Activated CD4-positive, alpha-beta memory T cell treated with anti-CD3 and anti-CD28 coated beads for 36 hours (primary cell): Measurements from ENCODE around the gene PVR. TPM values are rescaled to one million over a fixed set of nuclear protein-coding genes. Genes with fewer than 3 reads are reported as not detected.

Experiments used
- CTCF ChIA-PET: fragments of 350-600 bp; sonication (Branson Sonifier 250); formaldehyde crosslinking; loops from one replicate; lab custom pipeline; 2021; ENCODE audit warnings: antibody characterized with exemption, inconsistent platforms; lab: Charles Lee
- POLR2A ChIA-PET: fragments of 350-600 bp; sonication (Branson Sonifier 250); formaldehyde crosslinking; loops from one replicate; lab custom pipeline; 2021; ENCODE audit warnings: antibody characterized with exemption; lab: Charles Lee
- DNase-seq: peaks from one replicate; pipeline ENCODE4 v3.0.0-alpha.2; 2020
- H3K27ac Mint-ChIP-seq: one replicate; pipeline ENCODE4 v1.8.0; 2021; ENCODE audit warnings: mixed read lengths
- H3K27me3 Mint-ChIP-seq: one replicate; pipeline ENCODE4 v1.8.0; 2021; ENCODE audit warnings: mixed read lengths
- H3K36me3 Mint-ChIP-seq: one replicate; pipeline ENCODE4 v1.8.0; 2021; ENCODE audit warnings: mixed read lengths
- H3K4me1 Mint-ChIP-seq: one replicate; pipeline ENCODE4 v1.8.0; 2021; ENCODE audit warnings: low read depth, mixed read lengths
- H3K4me3 Mint-ChIP-seq: one replicate; pipeline ENCODE4 v1.8.0; 2021; ENCODE audit warnings: mild to moderate bottlenecking, mixed read lengths
- H3K9me3 Mint-ChIP-seq: one replicate; pipeline ENCODE4 v1.8.0; 2021; ENCODE audit warnings: mixed read lengths
- intact Hi-C: fragments of 100-400 bp; cut with micrococcal nuclease; formaldehyde crosslinking; loops from one replicate; pipeline ENCODE4 v1.15.1; 2023
- total RNA-seq, 2 experiments: library from RNA; stranded (reverse); gene quantifications; one replicate each; pipeline ENCODE4 v1.2.3, GENCODE V29; 2021

Gene PVR
- total RNA-seq, 2 experiments from 2014 or later = 6.5 to 7.4 TPM

DNA sequence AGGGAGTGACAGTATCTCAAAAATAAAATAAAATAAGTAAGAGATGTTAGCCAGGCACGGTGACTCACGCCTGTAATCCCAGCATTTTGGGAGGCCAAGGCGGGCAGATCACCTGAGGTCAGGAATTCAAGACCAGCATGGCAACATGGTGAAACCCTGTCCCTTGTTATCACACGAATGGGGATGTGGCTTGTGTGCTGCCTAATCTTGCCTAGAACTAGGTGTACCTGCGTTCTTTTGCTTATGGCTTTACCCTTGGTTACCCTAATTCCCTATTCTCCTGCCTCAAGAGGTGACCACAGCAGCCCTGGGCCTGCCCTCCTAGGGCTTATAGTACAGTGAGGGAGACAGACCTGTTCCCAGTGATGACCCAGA is 6.3 kb upstream of the PVR start:
- Mint-ChIP-seq H3K27me3 (peaks cover 19% of the 10 kb centered on the region), H3K27ac (no peak overlapping the region), H3K36me3 (no peaks in the 10 kb centered on the region), H3K9me3 (no peaks in the 10 kb centered on the region), H3K4me3 (no peak overlapping the region), H3K4me1 (no peaks in the 10 kb centered on the region)
- ChIA-PET CTCF (interaction anchor here (0.5 kb wide), 1 partner anchor 54 kb away, joined by 3 read pairs; no protein-coding TSS in a partner anchor), POLR2A (no interaction called here)
- DNase-seq = no peak
- intact Hi-C loops = no loop called here

GRCh38 chr19:44640518-44640917 is 3.2 kb upstream of the PVR start:
- Mint-ChIP-seq H3K27ac (no peak overlapping the region), H3K4me1 (no peaks in the 10 kb centered on the region), H3K27me3 (peaks cover 25% of the 10 kb centered on the region), H3K9me3 (no peaks in the 10 kb centered on the region), H3K36me3 (no peaks in the 10 kb centered on the region), H3K4me3 (no peak overlapping the region)
- ChIA-PET POLR2A (no interaction called here), CTCF (interaction anchor here (1.6 kb wide), 1 partner anchor 16 kb away, joined by 5 read pairs; no protein-coding TSS in a partner anchor)
- DNase-seq = no peak
- intact Hi-C loops = no loop called here

DNA sequence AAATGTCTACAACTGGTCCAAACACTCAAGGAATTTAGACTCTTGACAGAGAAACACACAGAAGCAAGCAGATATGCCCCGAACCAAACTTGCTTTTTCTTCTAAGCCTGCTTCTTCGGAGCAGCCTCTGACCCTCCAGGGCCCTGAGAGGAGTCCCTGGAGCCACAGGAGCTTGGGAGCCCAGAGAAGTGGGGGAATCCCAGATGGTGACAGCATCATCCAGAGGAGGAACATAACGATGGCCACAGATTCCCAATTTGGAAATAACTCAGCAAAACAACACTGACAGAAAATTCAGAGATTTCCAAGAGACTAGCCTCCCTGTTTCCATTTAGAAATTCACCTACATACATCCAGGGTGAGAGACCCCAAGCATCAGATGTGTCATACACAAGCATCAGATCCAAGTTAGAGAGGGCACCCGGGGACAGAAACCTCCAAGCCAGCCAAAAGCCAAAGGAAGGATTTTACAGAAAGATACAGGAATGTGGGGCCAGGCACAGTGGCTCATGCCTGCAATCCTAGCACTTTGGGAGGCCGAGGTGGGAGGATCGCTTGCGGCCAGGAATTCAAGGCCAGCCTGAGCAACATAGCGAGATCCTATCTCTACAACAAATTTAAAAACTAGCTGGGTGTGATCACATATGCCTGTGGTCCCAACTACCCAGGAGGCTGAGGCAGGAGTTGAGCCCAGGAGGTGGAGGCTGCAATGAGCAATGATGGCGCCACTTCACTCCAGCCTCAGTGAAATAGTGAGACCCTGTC is 2.0 kb upstream of the PVR start:
- H3K4me3 Mint-ChIP-seq = no peak overlapping the region
- ChIA-PET CTCF (no interaction called here), POLR2A (no interaction called here)
- H3K9me3 Mint-ChIP-seq = no peaks in the 10 kb centered on the region
- peaks cover 27% of the 10 kb centered on the region for H3K27me3 Mint-ChIP-seq
- no peak overlapping the region for H3K27ac Mint-ChIP-seq
- no peak for DNase-seq
- H3K4me1 Mint-ChIP-seq = no peaks in the 10 kb centered on the region
- intact Hi-C loops = no loop called here
- H3K36me3 Mint-ChIP-seq = no peaks in the 10 kb centered on the region

GRCh38 chr19:44642377-44642776 is 1.3 kb upstream of the PVR start:
- intact Hi-C loops = no loop called here
- Mint-ChIP-seq H3K27me3 (peaks cover 27% of the 10 kb centered on the region), H3K27ac (no peak overlapping the region), H3K4me1 (no peaks in the 10 kb centered on the region), H3K4me3 (no peak overlapping the region), H3K9me3 (no peaks in the 10 kb centered on the region), H3K36me3 (no peaks in the 10 kb centered on the region)
- DNase-seq = no peak
- ChIA-PET POLR2A (no interaction called here), CTCF (no interaction called here)

GRCh38 chr19:44644402-44645016 is 799 bp downstream of the PVR start:
- peak; percentile 35 for DNase-seq
- no peaks in the 10 kb centered on the region for H3K9me3 Mint-ChIP-seq
- no peaks in the 10 kb centered on the region for H3K4me1 Mint-ChIP-seq
- H3K4me3 Mint-ChIP-seq = peak overlapping the region; percentile 82
- H3K27me3 Mint-ChIP-seq = peaks cover 27% of the 10 kb centered on the region
- ChIA-PET POLR2A (interaction anchor here (0.7 kb wide), 1 partner anchor 44 kb away, joined by 3 read pairs; no protein-coding TSS in a partner anchor), CTCF (interaction anchor here (1.6 kb wide), 1 partner anchor 10 kb away, joined by 5 read pairs; no protein-coding TSS in a partner anchor)
- no peaks in the 10 kb centered on the region for H3K36me3 Mint-ChIP-seq
- intact Hi-C loops = no loop called here
- no peak overlapping the region for H3K27ac Mint-ChIP-seq

DNA sequence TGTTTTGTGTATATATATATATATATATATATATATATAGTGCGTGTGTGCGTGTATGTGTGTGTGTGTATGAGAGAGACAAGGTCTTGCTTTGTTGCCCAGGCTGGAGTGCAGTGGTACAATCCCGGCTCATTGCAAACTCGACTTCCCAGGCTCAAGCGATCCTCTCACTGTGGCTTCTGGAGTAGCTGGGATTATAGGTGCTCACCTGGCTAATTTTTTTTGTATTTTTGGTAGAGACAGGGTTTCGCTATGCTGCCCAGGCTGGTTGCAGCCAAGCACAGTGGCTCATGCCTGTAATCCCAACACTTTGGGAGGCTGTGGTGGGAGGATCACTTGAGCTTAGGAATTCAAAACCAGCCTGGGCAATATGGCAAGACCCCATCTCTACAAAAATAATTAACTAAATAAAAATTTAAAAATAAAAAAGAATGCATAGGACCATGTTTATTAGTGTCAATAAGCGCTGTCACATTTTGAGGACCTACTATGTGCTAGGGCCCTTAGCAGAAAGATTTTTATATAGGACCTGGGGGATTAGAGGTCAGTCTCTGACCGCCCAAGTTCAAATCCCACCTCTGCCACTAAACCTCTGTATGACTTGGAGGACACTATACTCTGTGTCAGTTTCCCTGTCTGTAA is 1.8 kb downstream of the PVR start:
- H3K36me3 Mint-ChIP-seq = no peaks in the 10 kb centered on the region
- no peak overlapping the region for H3K27ac Mint-ChIP-seq
- H3K27me3 Mint-ChIP-seq = peaks cover 27% of the 10 kb centered on the region
- H3K4me1 Mint-ChIP-seq = no peaks in the 10 kb centered on the region
- no peak overlapping the region for H3K4me3 Mint-ChIP-seq
- ChIA-PET CTCF (interaction anchor here (1.2 kb wide), 1 partner anchor 12 kb away, joined by 3 read pairs; no protein-coding TSS in a partner anchor), POLR2A (no interaction called here)
- no peaks in the 10 kb centered on the region for H3K9me3 Mint-ChIP-seq
- DNase-seq = no peak
- intact Hi-C loops = no loop called here

DNA sequence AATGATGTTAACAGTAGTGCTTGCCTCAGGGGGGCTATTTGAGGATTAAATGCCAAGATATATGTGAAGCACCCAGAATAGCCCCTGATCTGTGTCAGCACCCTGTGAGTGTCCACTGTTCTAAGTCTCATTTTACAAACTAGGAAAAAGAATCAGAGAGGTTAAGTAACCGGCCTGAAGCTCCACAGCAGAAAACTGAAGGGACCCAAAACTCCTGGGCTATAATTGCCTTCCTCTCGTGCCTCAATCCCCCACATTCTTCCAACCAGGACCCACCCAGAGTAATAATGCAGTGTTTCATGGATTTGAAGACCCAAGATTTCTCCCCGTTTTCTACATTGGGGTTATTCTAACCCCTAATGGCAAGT is 2.3 kb downstream of the PVR start:
- DNase-seq = no peak
- CTCF ChIA-PET = interaction anchor here (1.2 kb wide), 1 partner anchor 12 kb away, joined by 3 read pairs; no protein-coding TSS in a partner anchor
- POLR2A ChIA-PET = no interaction called here

GRCh38 chr19:44647144-44647543 is 3.4 kb downstream of the PVR start:
- POLR2A ChIA-PET = no interaction called here
- no peak overlapping the region for H3K27ac Mint-ChIP-seq
- H3K9me3 Mint-ChIP-seq = no peaks in the 10 kb centered on the region
- CTCF ChIA-PET = no interaction called here
- H3K36me3 Mint-ChIP-seq = no peaks in the 10 kb centered on the region
- intact Hi-C loops = no loop called here
- DNase-seq = no peak
- H3K4me1 Mint-ChIP-seq = no peaks in the 10 kb centered on the region
- no peak overlapping the region for H3K4me3 Mint-ChIP-seq
- peaks cover 18% of the 10 kb centered on the region for H3K27me3 Mint-ChIP-seq

More for the DNA sequence above, 2.3 kb downstream of the PVR start:
- Mint-ChIP-seq H3K27ac (no peak overlapping the region), H3K27me3 (peaks cover 24% of the 10 kb centered on the region), H3K36me3 (no peaks in the 10 kb centered on the region), H3K4me1 (no peaks in the 10 kb centered on the region), H3K9me3 (no peaks in the 10 kb centered on the region), H3K4me3 (no peak overlapping the region)
- intact Hi-C loops = no loop called here

DNA sequence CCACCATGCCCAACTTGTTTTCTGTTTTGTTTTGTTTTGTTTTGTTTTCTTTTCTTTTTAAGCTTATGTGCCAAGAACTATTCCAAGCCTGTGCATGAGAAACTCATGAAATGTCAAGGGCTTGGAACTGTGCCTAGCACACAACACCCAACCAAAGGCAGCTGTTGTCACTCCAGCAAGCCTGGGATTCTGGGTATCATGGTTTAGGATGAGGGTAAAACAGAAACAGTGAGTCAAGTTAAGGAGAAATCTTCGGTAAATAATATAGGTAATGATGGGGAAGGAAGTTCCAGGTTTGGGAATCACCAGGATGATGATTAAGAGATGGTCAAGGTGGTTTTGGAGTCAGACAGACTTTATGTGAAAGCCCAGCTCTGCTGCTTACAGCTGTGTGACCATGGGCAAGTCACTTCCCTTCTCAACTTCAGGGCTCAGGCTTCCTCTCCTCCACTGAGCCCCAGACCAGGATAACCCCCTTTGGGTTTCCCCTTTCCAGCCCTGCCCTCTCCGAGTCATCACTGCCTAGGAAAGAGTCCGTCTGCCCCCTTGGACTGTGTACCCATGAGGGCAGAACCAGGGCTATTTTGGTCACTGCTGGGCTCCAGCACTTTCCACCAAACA is 5.0 kb downstream of the PVR start:
- H3K36me3 Mint-ChIP-seq = no peaks in the 10 kb centered on the region
- no peak overlapping the region for H3K27ac Mint-ChIP-seq
- H3K4me1 Mint-ChIP-seq = no peaks in the 10 kb centered on the region
- DNase-seq = no peak
- no peak overlapping the region for H3K4me3 Mint-ChIP-seq
- intact Hi-C loops = no loop called here
- no peaks in the 10 kb centered on the region for H3K9me3 Mint-ChIP-seq
- ChIA-PET POLR2A (no interaction called here), CTCF (interaction anchor here (1.1 to 1.8 kb wide), 2 partner anchors 75 to 122 kb away, joined by 3 to 5 read pairs; no protein-coding TSS in a partner anchor)
- peaks cover 15% of the 10 kb centered on the region for H3K27me3 Mint-ChIP-seq

DNA sequence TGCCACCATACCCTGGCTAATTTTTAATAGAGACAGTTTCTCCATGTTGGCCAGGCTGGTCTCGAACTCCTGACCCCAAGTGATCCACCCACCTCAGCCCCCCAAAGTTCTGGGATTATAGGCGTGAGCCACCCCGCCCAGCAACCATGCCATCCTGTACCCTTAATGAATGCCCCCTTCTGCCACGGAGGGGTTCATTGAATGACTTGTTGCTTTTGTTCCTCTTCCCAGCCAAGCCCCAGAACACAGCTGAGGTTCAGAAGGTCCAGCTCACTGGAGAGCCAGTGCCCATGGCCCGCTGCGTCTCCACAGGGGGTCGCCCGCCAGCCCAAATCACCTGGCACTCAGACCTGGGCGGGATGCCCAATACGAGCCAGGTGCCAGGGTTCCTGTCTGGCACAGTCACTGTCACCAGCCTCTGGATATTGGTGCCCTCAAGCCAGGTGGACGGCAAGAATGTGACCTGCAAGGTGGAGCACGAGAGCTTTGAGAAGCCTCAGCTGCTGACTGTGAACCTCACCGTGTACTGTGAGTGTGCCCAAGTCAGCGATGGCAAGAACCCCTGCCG is 6.0 kb downstream of the PVR start:
- no peak for DNase-seq
- intact Hi-C loops = loop anchor here (5.0 to 10.0 kb wide), 2 partner anchors 43 to 195 kb away; partner anchors contain the start of gene NECTIN2
- POLR2A ChIA-PET = no interaction called here
- Mint-ChIP-seq H3K27ac (no peak overlapping the region), H3K4me3 (no peak overlapping the region), H3K27me3 (peaks cover 10% of the 10 kb centered on the region), H3K36me3 (peaks cover 2% of the 10 kb centered on the region), H3K4me1 (peaks cover 4% of the 10 kb centered on the region), H3K9me3 (no peaks in the 10 kb centered on the region)
- CTCF ChIA-PET = interaction anchor here (1.8 kb wide), 1 partner anchor 74 kb away, joined by 5 read pairs; no protein-coding TSS in a partner anchor

GRCh38 chr19:44653343-44653742 is 9.6 kb downstream of the PVR start:
- H3K27me3 Mint-ChIP-seq = no peaks in the 10 kb centered on the region
- no peak for DNase-seq
- intact Hi-C loops = loop anchor here (5.0 to 10.0 kb wide), 2 partner anchors 39 to 191 kb away; partner anchors contain the start of gene NECTIN2
- no peak overlapping the region for H3K4me3 Mint-ChIP-seq
- ChIA-PET POLR2A (no interaction called here), CTCF (interaction anchor here (0.7 to 2.8 kb wide), 5 partner anchors 9 to 191 kb away, joined by 3 to 8 read pairs (median 3); no protein-coding TSS in a partner anchor)
- no peaks in the 10 kb centered on the region for H3K9me3 Mint-ChIP-seq
- no peak overlapping the region for H3K27ac Mint-ChIP-seq
- peaks cover 10% of the 10 kb centered on the region for H3K4me1 Mint-ChIP-seq
- peaks cover 7% of the 10 kb centered on the region for H3K36me3 Mint-ChIP-seq
